Right cardiac atrium (tissue), 5 donors: ENCODE measurements around the gene PHTF1. TPM values are rescaled to one million over a fixed set of nuclear protein-coding genes. Genes with fewer than 3 reads are reported as not detected.
A peak's percentile ranks its signal among the peaks of the same experiment; 100 is the strongest.

Experiments used
- ATAC-seq, 2 donors: fragments of 200-7000 bp; cut with Tn5 transposase; one replicate each; pipeline versions ENCODE4 v1.8.0 to v1.9.1; 2020; ENCODE audit warnings: moderate library complexity in 2 of 2, mild to moderate bottlenecking in 1 of 2
- DNase-seq, 3 donors: peaks; one replicate each; pipeline ENCODE4 v3.0.0-alpha.2; 2020
- H3K27ac ChIP-seq: one replicate; pipeline ENCODE4 v1.5.1; 2013; ENCODE audit warnings: mild to moderate bottlenecking, low read length, control low read depth, moderate library complexity
- H3K27me3 ChIP-seq: one replicate; pipeline ENCODE4 v1.6.1; 2013; ENCODE audit not compliant: control insufficient read depth, insufficient read depth
- H3K4me1 ChIP-seq: one replicate; pipeline ENCODE4 v1.6.1; 2013; ENCODE audit warnings: low read length; ENCODE audit not compliant: control insufficient read depth, insufficient read depth
- H3K4me3 ChIP-seq: one replicate; pipeline ENCODE4 v1.5.1; 2013; ENCODE audit warnings: low read length, control low read depth
- H3K9me3 ChIP-seq: one replicate; pipeline ENCODE4 v1.6.1; 2013; ENCODE audit warnings: low read length; ENCODE audit not compliant: control insufficient read depth
- WGBS: extraction: QIAGEN DNeasy Blood & Tissue Kit; methylation state at CpG from one replicate; pipeline ENCODE4 v1.1.7; 2013; 5-methylcytosine and 5-hydroxymethylcytosine counted together
- intact Hi-C, 4 donors: fragments of 100-400 bp; cut with DNase I; formaldehyde crosslinking; loops; one replicate each; pipeline versions ENCODE4 v1.11.0 to v1.14.0; 2022 to 2023
- polyA plus RNA-seq: library from polyadenylated mRNA; stranded (reverse); fragments of 200-250 nt; gene quantifications from one replicate; pipeline ENCODE4 v1.2.3, GENCODE V29; 2013
- total RNA-seq, 4 donors: library from RNA; stranded (reverse); fragmentation: NEBNext Ultra II Directional; extraction: Animal tissue kit (Norgen Biotek cat#: 25700); gene quantifications; one replicate each; pipeline ENCODE4 v1.2.1, GENCODE V29; 2021
- donor health status: healthy with polysubstance abuse.
- donor health status: DM: no; HTN: yes; CAD: no.
- donor health status: DM: no; HTN: no; CAD: no.
- donor health status: DM: no; HTN: yes; CAD: no; lungs with severe emphysema.
- donor health status: DM: yes; HTN: yes; CAD: no.

PHTF1 gene
- total and polyA plus RNA-seq, 5 donors, result 4.5 to 9.3 (median 8.7) TPM

GRCh38 chr1:113678159-113678469 lies 81.2 kb downstream of the PHTF1 start:
- Histone ChIP-seq H3K27me3 (no peaks in the 10 kb centered on the region), H3K4me1 (no peaks in the 10 kb centered on the region), H3K9me3 (no peaks in the 10 kb centered on the region), H3K4me3 (no peak overlapping the region), H3K27ac (no peak overlapping the region)
- no peak for ATAC-seq
- no peak for DNase-seq
- intact Hi-C loops, result loop anchor here (5.0 kb wide), 1 partner anchor 536 kb away; no protein-coding TSS in a partner anchor

GRCh38 chr1:113677250-113678158 lies 81.8 kb downstream of the PHTF1 start:
- intact Hi-C loops, result loop anchor here (5.0 kb wide), 1 partner anchor 535 kb away; no protein-coding TSS in a partner anchor
- H3K9me3 ChIP-seq, result no peaks in the 10 kb centered on the region
- no peaks in the 10 kb centered on the region for H3K27me3 ChIP-seq
- H3K27ac ChIP-seq, result no peak overlapping the region
- 29% methylated on average over 7 of the region's 7 CpGs for WGBS
- peak in 1 of 3 donors; percentile 26 for DNase-seq
- ATAC-seq, result peak; percentile 38 to 84
- H3K4me1 ChIP-seq, result no peaks in the 10 kb centered on the region
- no peak overlapping the region for H3K4me3 ChIP-seq

- H3K4me3 ChIP-seq, result no peak overlapping the region
- intact Hi-C loops, result loop anchor here (5.0 kb wide), 1 partner anchor 534 kb away; no protein-coding TSS in a partner anchor
These were observed 82.8 kb downstream of the PHTF1 start for GRCh38 chr1:113676524-113676923.

GRCh38 chr1:113675302-113675701 lies 84.0 kb downstream of the PHTF1 start:
- no peak overlapping the region for H3K4me3 ChIP-seq
- no peak for ATAC-seq
- intact Hi-C loops, result loop anchor here (5.0 kb wide), 1 partner anchor 533 kb away; no protein-coding TSS in a partner anchor
- H3K4me1 ChIP-seq, result no peaks in the 10 kb centered on the region
- no peak for DNase-seq
- H3K27ac ChIP-seq, result no peak overlapping the region
- WGBS, result 90% methylated on average over 2 of the region's 2 CpGs
- no peaks in the 10 kb centered on the region for H3K27me3 ChIP-seq
- H3K9me3 ChIP-seq, result no peaks in the 10 kb centered on the region

More at GRCh38 chr1:113676524-113676923, 82.8 kb downstream of the PHTF1 start:
- WGBS, result 66% methylated on average over 5 of the region's 5 CpGs
- Histone ChIP-seq H3K9me3 (no peaks in the 10 kb centered on the region), H3K27me3 (no peaks in the 10 kb centered on the region), H3K27ac (no peak overlapping the region), H3K4me1 (no peaks in the 10 kb centered on the region)
- no peak for DNase-seq
- ATAC-seq, result no peak

- intact Hi-C loops, result no loop called here
- Histone ChIP-seq H3K9me3 (no peaks in the 10 kb centered on the region), H3K4me1 (no peaks in the 10 kb centered on the region), H3K4me3 (no peak overlapping the region), H3K27ac (no peak overlapping the region), H3K27me3 (no peaks in the 10 kb centered on the region)
- 88% methylated on average over 1 of the region's 1 CpG for WGBS
- ATAC-seq (no peak), DNase-seq (no peak)
These were observed 84.7 kb downstream of the PHTF1 start for GRCh38 chr1:113674591-113674990.

GRCh38 chr1:113672491-113672890 lies 86.8 kb downstream of the PHTF1 start:
- intact Hi-C loops, result no loop called here
- no peaks in the 10 kb centered on the region for H3K27me3 ChIP-seq
- no peaks in the 10 kb centered on the region for H3K4me1 ChIP-seq
- H3K9me3 ChIP-seq, result no peaks in the 10 kb centered on the region
- no peak overlapping the region for H3K4me3 ChIP-seq
- WGBS, result 85% methylated on average over 4 of the region's 4 CpGs
- ATAC-seq (no peak), DNase-seq (no peak)
- H3K27ac ChIP-seq, result no peak overlapping the region

- ATAC-seq, result no peak
- H3K9me3 ChIP-seq, result no peaks in the 10 kb centered on the region
- intact Hi-C loops, result no loop called here
- no peak overlapping the region for H3K4me3 ChIP-seq
- no peak for DNase-seq
- WGBS, result 99% methylated on average over 1 of the region's 1 CpG
- no peaks in the 10 kb centered on the region for H3K27me3 ChIP-seq
- H3K4me1 ChIP-seq, result no peaks in the 10 kb centered on the region
- no peak overlapping the region for H3K27ac ChIP-seq
These were observed 88.6 kb downstream of the PHTF1 start for GRCh38 chr1:113670650-113671049.

GRCh38 chr1:113669988-113670387 lies 89.3 kb downstream of the PHTF1 start:
- intact Hi-C loops, result no loop called here

GRCh38 chr1:113666126-113666525 lies 93.2 kb downstream of the PHTF1 start:
- 97% methylated on average over 2 of the region's 2 CpGs for WGBS
- no peaks in the 10 kb centered on the region for H3K4me1 ChIP-seq
- H3K9me3 ChIP-seq, result no peaks in the 10 kb centered on the region
- ATAC-seq, result no peak
- no peak overlapping the region for H3K27ac ChIP-seq
- no peak for DNase-seq
- no peak overlapping the region for H3K4me3 ChIP-seq
- no peaks in the 10 kb centered on the region for H3K27me3 ChIP-seq
- intact Hi-C loops, result no loop called here

More at GRCh38 chr1:113669988-113670387, 89.3 kb downstream of the PHTF1 start:
- ATAC-seq (no peak), DNase-seq (no peak)
- H3K9me3 ChIP-seq, result no peaks in the 10 kb centered on the region
- no peaks in the 10 kb centered on the region for H3K4me1 ChIP-seq
- no peak overlapping the region for H3K4me3 ChIP-seq
- 96% methylated on average over 1 of the region's 1 CpG for whole genome bisulfite sequencing
- H3K27ac ChIP-seq, result no peak overlapping the region
- no peaks in the 10 kb centered on the region for H3K27me3 ChIP-seq

GRCh38 chr1:113665071-113665470 lies 94.2 kb downstream of the PHTF1 start:
- H3K27ac ChIP-seq, result no peak overlapping the region
- no peak overlapping the region for H3K4me3 ChIP-seq
- DNase-seq, result no peak
- H3K27me3 ChIP-seq, result no peaks in the 10 kb centered on the region
- H3K9me3 ChIP-seq, result no peaks in the 10 kb centered on the region
- no peak for ATAC-seq
- intact Hi-C loops, result no loop called here
- peaks cover 1% of the 10 kb centered on the region for H3K4me1 ChIP-seq

- H3K9me3 ChIP-seq, result no peaks in the 10 kb centered on the region
- WGBS, result 95% methylated on average over 5 of the region's 5 CpGs
- no peak for DNase-seq
- intact Hi-C loops, result no loop called here
- peaks cover 1% of the 10 kb centered on the region for H3K4me1 ChIP-seq
- H3K4me3 ChIP-seq, result no peak overlapping the region
- H3K27ac ChIP-seq, result no peak overlapping the region
- H3K27me3 ChIP-seq, result no peaks in the 10 kb centered on the region
- ATAC-seq, result no peak
These were observed 95.9 kb downstream of the PHTF1 start for GRCh38 chr1:113663165-113663951.
